Fibroblast of lung (primary cell): ENCODE measurements around the gene GALNT2. TPM values are rescaled to one million over a fixed set of nuclear protein-coding genes. Genes with fewer than 3 reads are reported as not detected.

Experiments used
- DNase-seq, 2 donors: peaks; one replicate each; pipeline versions ENCODE4 v3.0.0 to v3.0.0-alpha.2; 2010; ENCODE audit warnings: low read depth in 2 of 2
- H2AFZ ChIP-seq: 2 replicates; pipeline ENCODE4 v1.5.1; 2012; ENCODE audit warnings: low read length, control low read depth, inconsistent platforms
- H3K27ac ChIP-seq: 2 replicates; pipeline ENCODE4 v1.5.1; 2011; ENCODE audit warnings: low read length, control low read depth; ENCODE audit not compliant: insufficient read depth
- H3K27me3 ChIP-seq: 2 replicates; pipeline ENCODE4 v1.5.1; 2011; ENCODE audit warnings: mild to moderate bottlenecking, low read length; ENCODE audit not compliant: control insufficient read depth, insufficient read depth
- H3K36me3 ChIP-seq: 2 replicates; pipeline ENCODE4 v1.5.1; 2011; ENCODE audit warnings: low read length; ENCODE audit not compliant: control insufficient read depth, insufficient read depth
- H3K4me1 ChIP-seq: 2 replicates; pipeline ENCODE4 v1.5.1; 2011; ENCODE audit warnings: low read length; ENCODE audit not compliant: control insufficient read depth, insufficient read depth; ENCODE audit errors: extremely low read depth
- H3K4me2 ChIP-seq: 2 replicates; pipeline ENCODE4 v1.5.1; 2011; ENCODE audit warnings: low read length, control low read depth; ENCODE audit not compliant: insufficient read depth; ENCODE audit errors: extremely low read depth
- H3K4me3 ChIP-seq, 4 experiments: fragments of 200-600 bp in 1 of 4; sonication (generic) in 1 of 4; replicated peaks in 1 of 4; 2 replicates each; pipeline ENCODE4 v1.5.1; 2011 to 2016; ENCODE audit warnings: low read length in 4 of 4, low read depth in 3 of 4, mild to moderate bottlenecking in 3 of 4, control low read depth in 2 of 4, inconsistent platforms in 1 of 4, mixed read lengths in 1 of 4; ENCODE audit not compliant: insufficient read depth in 1 of 4; ENCODE audit errors: control extremely low read depth in 1 of 4
- H3K79me2 ChIP-seq: 2 replicates; pipeline ENCODE4 v1.5.1; 2012; ENCODE audit warnings: mild to moderate bottlenecking, low read length, inconsistent platforms; ENCODE audit not compliant: control insufficient read depth, insufficient read depth
- H3K9ac ChIP-seq: 2 replicates; pipeline ENCODE4 v1.5.1; 2011; ENCODE audit warnings: mild to moderate bottlenecking, low read length, control low read depth; ENCODE audit not compliant: insufficient read depth
- H3K9me3 ChIP-seq: 2 replicates; pipeline ENCODE4 v1.5.1; 2012; ENCODE audit warnings: low read depth, low read length; ENCODE audit not compliant: control insufficient read depth, insufficient read depth
- H4K20me1 ChIP-seq: 2 replicates; pipeline ENCODE4 v1.5.1; 2011; ENCODE audit warnings: low read length; ENCODE audit not compliant: control insufficient read depth, insufficient read depth; ENCODE audit errors: extremely low read depth
- EZH2 ChIP-seq: IDR thresholded peaks from 2 replicates; pipeline ENCODE4 v1.5.1; 2012; ENCODE audit warnings: low read length, control low read depth, mild to moderate bottlenecking; ENCODE audit errors: missing control alignments
- polyA plus RNA-seq, 2 donors: library from polyadenylated mRNA; depleted of rRNA in 1 of 2; stranded (reverse) in 1 of 2; unstranded in 1 of 2; fragments of >200 nt; gene quantifications; 2 replicates each; pipeline ENCODE4 v1.2.1, GENCODE V29; 2011 to 2012; ENCODE audit warnings: missing spikeins in 1 of 2
- total RNA-seq: library from RNA; depleted of rRNA; stranded (reverse); fragments of >200 nt; gene quantifications from 2 replicates; pipeline ENCODE4 v1.2.1, GENCODE V29; 2014
- TF ChIP-seq, protein P1 (sequence below), 2 donors: IDR thresholded peaks in 1 of 2; conservative IDR thresholded peaks in 1 of 2; 1 replicate in 1 of 2; 2 replicates in 1 of 2; pipeline ENCODE4 v1.5.1; 2011 to 2012; ENCODE audit warnings: low read length in 2 of 2, control low read depth in 1 of 2, inconsistent platforms in 1 of 2, low read depth in 1 of 2, mild to moderate bottlenecking in 1 of 2

The GALNT2 gene
- total and polyA plus RNA-seq, 2 donors (not counting 1 experiment from before 2014, with no cell fraction given): 106 to 115 TPM

- Histone ChIP-seq H3K27ac (no peak overlapping the region), H2AFZ (no peak overlapping the region), H3K4me1 (no peaks in the 10 kb centered on the region), H3K36me3 (no peaks in the 10 kb centered on the region), H3K27me3 (no peaks in the 10 kb centered on the region), H3K79me2 (no peaks in the 10 kb centered on the region), H4K20me1 (no peaks in the 10 kb centered on the region), H3K4me3 (no peak overlapping the region), H3K9me3 (no peaks in the 10 kb centered on the region), H3K4me2 (no peak overlapping the region), H3K9ac (no peak overlapping the region)
- peak; percentile 40 to 62 for DNase-seq
- TF ChIP-seq, protein P1, sequence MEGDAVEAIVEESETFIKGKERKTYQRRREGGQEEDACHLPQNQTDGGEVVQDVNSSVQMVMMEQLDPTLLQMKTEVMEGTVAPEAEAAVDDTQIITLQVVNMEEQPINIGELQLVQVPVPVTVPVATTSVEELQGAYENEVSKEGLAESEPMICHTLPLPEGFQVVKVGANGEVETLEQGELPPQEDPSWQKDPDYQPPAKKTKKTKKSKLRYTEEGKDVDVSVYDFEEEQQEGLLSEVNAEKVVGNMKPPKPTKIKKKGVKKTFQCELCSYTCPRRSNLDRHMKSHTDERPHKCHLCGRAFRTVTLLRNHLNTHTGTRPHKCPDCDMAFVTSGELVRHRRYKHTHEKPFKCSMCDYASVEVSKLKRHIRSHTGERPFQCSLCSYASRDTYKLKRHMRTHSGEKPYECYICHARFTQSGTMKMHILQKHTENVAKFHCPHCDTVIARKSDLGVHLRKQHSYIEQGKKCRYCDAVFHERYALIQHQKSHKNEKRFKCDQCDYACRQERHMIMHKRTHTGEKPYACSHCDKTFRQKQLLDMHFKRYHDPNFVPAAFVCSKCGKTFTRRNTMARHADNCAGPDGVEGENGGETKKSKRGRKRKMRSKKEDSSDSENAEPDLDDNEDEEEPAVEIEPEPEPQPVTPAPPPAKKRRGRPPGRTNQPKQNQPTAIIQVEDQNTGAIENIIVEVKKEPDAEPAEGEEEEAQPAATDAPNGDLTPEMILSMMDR (conservative IDR thresholded peaks at IDR 0.05 in 1 of 2, IDR thresholded peaks at IDR 0.05 in 1 of 2; ENCODE audit: low read depth in 1 of 2, low read length in 2 of 2): no peak
- TF ChIP-seq EZH2: no peak
These were observed 236.8 kb downstream of the GALNT2 start for GRCh38 chr1:230303822-230304221.

GRCh38 chr1:230306169-230306568, 239.1 kb downstream of the GALNT2 start:
- no peaks in the 10 kb centered on the region for H3K4me1 ChIP-seq
- H3K9ac ChIP-seq: no peak overlapping the region
- no peaks in the 10 kb centered on the region for H3K27me3 ChIP-seq
- H3K79me2 ChIP-seq: no peaks in the 10 kb centered on the region
- DNase-seq: no peak
- no peak overlapping the region for H3K4me3 ChIP-seq
- TF ChIP-seq, protein P1 (conservative IDR thresholded peaks at IDR 0.05 in 1 of 2, IDR thresholded peaks at IDR 0.05 in 1 of 2; ENCODE audit: low read depth in 1 of 2, low read length in 2 of 2): no peak
- no peak for TF ChIP-seq EZH2
- no peak overlapping the region for H3K4me2 ChIP-seq
- H2AFZ ChIP-seq: no peak overlapping the region
- no peak overlapping the region for H3K27ac ChIP-seq
- no peaks in the 10 kb centered on the region for H3K9me3 ChIP-seq
- no peaks in the 10 kb centered on the region for H3K36me3 ChIP-seq
- H4K20me1 ChIP-seq: no peaks in the 10 kb centered on the region

GRCh38 chr1:230307213-230307612, 240.2 kb downstream of the GALNT2 start:
- Histone ChIP-seq H2AFZ (no peak overlapping the region), H3K79me2 (no peaks in the 10 kb centered on the region), H3K4me1 (no peaks in the 10 kb centered on the region), H3K9ac (no peak overlapping the region), H3K27me3 (no peaks in the 10 kb centered on the region), H3K36me3 (no peaks in the 10 kb centered on the region), H3K4me2 (no peak overlapping the region), H3K9me3 (no peaks in the 10 kb centered on the region), H3K4me3 (no peak overlapping the region), H3K27ac (no peak overlapping the region), H4K20me1 (no peaks in the 10 kb centered on the region)
- peak in 1 of 2 donors; percentile 54 for DNase-seq
- no peak for TF ChIP-seq EZH2
- TF ChIP-seq, protein P1 (conservative IDR thresholded peaks at IDR 0.05 in 1 of 2, IDR thresholded peaks at IDR 0.05 in 1 of 2; ENCODE audit: low read depth in 1 of 2, low read length in 2 of 2): no peak
